Heart left ventricle (tissue), 16 donors: ENCODE data around the gene ANAPC2. TPM values are rescaled to one million over a fixed set of nuclear protein-coding genes. Genes with fewer than 3 reads are reported as not detected.

Experiments used
- ATAC-seq, 4 donors: fragments of 200-7000 bp; cut with Tn5 transposase; one replicate each; pipeline ENCODE4 v1.9.1; 2020 to 2022; ENCODE audit warnings: moderate library complexity in 4 of 4, mild to moderate bottlenecking in 3 of 4, moderate number of reproducible peaks in 1 of 4
- DNase-seq, 5 donors: peaks; one replicate each; pipeline ENCODE4 v3.0.0-alpha.2; 2020
- H3K27ac ChIP-seq, 12 donors: fragments of 200-600 bp; sonication (generic) in 4 of 12; one replicate each; pipeline versions ENCODE4 v1.5.0 to v1.8.0; 2016 to 2022; ENCODE audit warnings: mild to moderate bottlenecking in 2 of 12
- H3K27me3 ChIP-seq, 9 donors: fragments of 200-600 bp; sonication (generic) in 2 of 9; one replicate each; pipeline versions ENCODE4 v1.5.1 to v1.8.0; 2016 to 2022; ENCODE audit warnings: mild to moderate bottlenecking in 3 of 9
- H3K36me3 ChIP-seq, 9 donors: fragments of 200-600 bp; sonication (generic) in 2 of 9; one replicate each; pipeline versions ENCODE4 v1.5.0 to v1.8.0; 2018 to 2022; ENCODE audit warnings: mild to moderate bottlenecking in 2 of 9
- H3K4me1 ChIP-seq, 12 donors: fragments of 200-600 bp; sonication (generic) in 4 of 12; one replicate each; pipeline versions ENCODE4 v1.5.0 to v1.8.0; 2016 to 2022; ENCODE audit warnings: mild to moderate bottlenecking in 3 of 12
- H3K4me3 ChIP-seq, 12 donors: fragments of 200-600 bp; sonication (generic) in 4 of 12; one replicate each; pipeline versions ENCODE4 v1.5.0 to v1.8.0; 2017 to 2022; ENCODE audit warnings: mild to moderate bottlenecking in 9 of 12, moderate library complexity in 4 of 12
- H3K9me3 ChIP-seq, 12 donors: fragments of 200-600 bp; sonication (generic) in 4 of 12; one replicate each; pipeline versions ENCODE4 v1.5.0 to v1.8.0; 2016 to 2022; ENCODE audit warnings: mild to moderate bottlenecking in 1 of 12
- POLR2A ChIP-seq, 2 donors: fragments of 450-650 bp; IDR thresholded peaks; one replicate each; pipeline ENCODE4 v1.6.1; 2017; ENCODE audit warnings: antibody characterized with exemption in 2 of 2, mild to moderate bottlenecking in 2 of 2, moderate library complexity in 2 of 2
- WGBS, 4 donors: extraction: QIAGEN DNeasy Blood & Tissue Kit in 2 of 4; methylation state at CpG; one replicate each; pipeline versions ENCODE4 v1.1.5 to v1.1.7; 2013 to 2018; 5-methylcytosine and 5-hydroxymethylcytosine counted together
- intact Hi-C, 10 donors: fragments of 100-400 bp; cut with DNase I; formaldehyde crosslinking; loops; one replicate each; pipeline versions ENCODE4 v1.11.1 to v1.14.2; 2022
- polyA plus RNA-seq, 2 donors: library from polyadenylated mRNA; stranded (reverse); fragments of 200-250 nt; gene quantifications; one replicate each; pipeline ENCODE4 v1.2.3, GENCODE V29; 2013
- total RNA-seq, 9 donors: library from RNA; depleted of rRNA in 2 of 9; stranded (reverse); fragments of >200 nt in 2 of 9; fragmentation: NEBNext Ultra II Directional in 3 of 9; extraction: Animal tissue kit (Norgen Biotek cat#: 25700) in 3 of 9; gene quantifications; one replicate each; pipeline versions ENCODE4 v1.1.0 to v1.2.4, GENCODE V29; 2016 to 2023
- TF ChIP-seq, protein P1 (sequence below), 12 donors: fragments of 200-600 bp; sonication (generic) in 4 of 12; IDR thresholded peaks; one replicate each; pipeline versions ENCODE4 v1.5.0 to v1.8.0; 2018 to 2022; ENCODE audit warnings: antibody characterized with exemption in 12 of 12, mild to moderate bottlenecking in 5 of 12
- donor health status: ischemic (EF 13 %, LVEDD 7.1; RV severe dilation, severe dysfunction).
- donor health status: healthy with polysubstance abuse.
- donor health status: DM: no; HTN: yes; CAD: no.
- donor health status: DM: no; HTN: no; CAD: no.
- donor health status: ischemic (EF 25% LVEDD 6.9; RV normal size, moderate dysfunction).
- donor health status: ischemic (EF 25% LVEDD 5.7; RV mildly dilated, moderate dysfunction).
- donor health status: healthy.
- donor health status: DM: yes; HTN: yes; CAD: no.
- donor health status: ischemic (EF 35%, LVEDD 5.7; RV mildly dilated, moderate dysfunction).
- donor health status: nonischemic (EF 11% LVEDD 7.7; RV severe dilation, severe dysfunction).
- donor health status: DM: yes; HTN: yes; CAD: no.
- donor health status: PGD.
- donor health status: ischemic (EF 29% LVEDD 5.4; RV normal size, mild dysfunction).
- donor health status: nonischemic (EF 23%, LVEDD 6.1; RV moderate dilation, normal function).

The ANAPC2 gene
- total and polyA plus RNA-seq, 11 donors = 14.3 to 35.9 (median 28.9) TPM

DNA sequence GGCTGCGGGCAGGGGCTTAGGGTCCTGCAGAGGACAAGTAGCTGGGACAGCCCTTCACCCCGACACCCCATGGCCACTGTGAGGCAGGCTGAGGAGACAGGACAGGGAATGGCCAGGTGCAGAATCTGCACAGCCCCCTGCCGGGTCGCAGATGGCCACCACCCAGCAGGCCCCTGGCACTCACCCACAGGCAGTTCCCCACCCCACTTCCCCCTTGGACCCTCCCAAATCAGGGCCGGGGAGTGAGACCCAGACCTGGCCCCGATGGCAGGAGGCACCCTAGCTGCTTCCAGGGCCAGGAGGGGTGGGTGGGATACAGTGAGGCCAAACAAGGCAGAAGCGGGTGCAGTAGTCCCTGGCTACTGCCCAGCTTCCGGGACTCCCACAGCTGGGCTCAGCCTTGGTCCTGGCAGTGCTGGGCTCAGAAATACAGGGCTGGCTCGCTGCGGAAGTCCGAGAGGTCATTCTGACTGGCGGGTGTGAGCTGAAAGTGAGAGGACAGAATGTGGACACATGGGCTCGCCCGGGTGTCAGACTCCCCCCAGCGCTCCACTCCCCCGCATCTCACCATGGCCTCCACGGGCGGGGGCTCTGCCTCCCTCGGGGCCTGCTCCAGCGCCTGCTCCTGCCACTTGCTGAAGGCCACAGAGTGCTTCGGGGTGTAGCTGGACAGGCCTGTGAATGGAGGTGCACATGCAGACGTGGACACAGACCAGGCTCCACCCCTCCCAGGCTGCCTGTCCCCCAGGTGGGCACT lies 3.5 kb upstream of the ANAPC2 start:
- peak overlapping the region in 1 of 12 donors; percentile 98 for H3K27ac ChIP-seq
- intact Hi-C loops = loop anchor here in 1 of 10 donors (5.0 kb wide), 1 partner anchor 35 kb away; the partner anchor contains the start of genes CYSRT1 and RNF224
- DNase-seq = no peak

DNA sequence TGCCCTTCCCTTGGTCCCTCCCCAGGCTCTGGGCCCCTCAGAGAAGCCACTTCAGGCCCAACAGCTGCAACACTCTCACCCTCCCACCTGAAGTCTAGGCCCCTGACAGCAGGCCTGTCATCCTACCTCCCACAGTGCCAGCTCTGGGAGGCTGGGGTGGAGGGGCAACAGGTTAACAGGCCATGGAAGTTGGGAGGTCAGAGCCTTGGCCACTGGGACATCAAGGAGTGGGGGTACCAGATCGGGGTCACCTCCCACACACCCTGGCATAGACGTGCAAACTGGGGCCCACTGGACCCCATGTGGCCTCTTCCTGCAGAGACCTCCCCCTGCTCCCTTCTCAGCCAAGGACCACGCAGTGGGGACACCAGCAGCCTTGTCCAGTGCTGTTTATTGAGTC lies 2.9 kb upstream of the ANAPC2 start:
- TF ChIP-seq POLR2A (IDR thresholded peaks at IDR 0.05) = no peak
- TF ChIP-seq, protein P1, sequence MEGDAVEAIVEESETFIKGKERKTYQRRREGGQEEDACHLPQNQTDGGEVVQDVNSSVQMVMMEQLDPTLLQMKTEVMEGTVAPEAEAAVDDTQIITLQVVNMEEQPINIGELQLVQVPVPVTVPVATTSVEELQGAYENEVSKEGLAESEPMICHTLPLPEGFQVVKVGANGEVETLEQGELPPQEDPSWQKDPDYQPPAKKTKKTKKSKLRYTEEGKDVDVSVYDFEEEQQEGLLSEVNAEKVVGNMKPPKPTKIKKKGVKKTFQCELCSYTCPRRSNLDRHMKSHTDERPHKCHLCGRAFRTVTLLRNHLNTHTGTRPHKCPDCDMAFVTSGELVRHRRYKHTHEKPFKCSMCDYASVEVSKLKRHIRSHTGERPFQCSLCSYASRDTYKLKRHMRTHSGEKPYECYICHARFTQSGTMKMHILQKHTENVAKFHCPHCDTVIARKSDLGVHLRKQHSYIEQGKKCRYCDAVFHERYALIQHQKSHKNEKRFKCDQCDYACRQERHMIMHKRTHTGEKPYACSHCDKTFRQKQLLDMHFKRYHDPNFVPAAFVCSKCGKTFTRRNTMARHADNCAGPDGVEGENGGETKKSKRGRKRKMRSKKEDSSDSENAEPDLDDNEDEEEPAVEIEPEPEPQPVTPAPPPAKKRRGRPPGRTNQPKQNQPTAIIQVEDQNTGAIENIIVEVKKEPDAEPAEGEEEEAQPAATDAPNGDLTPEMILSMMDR (IDR thresholded peaks at IDR 0.05) = no peak
- Histone ChIP-seq H3K4me3 (no peak overlapping the region), H3K36me3 (peaks cover 0 to 41% (median 25%) of the 10 kb centered on the region in 9 donors), H3K27ac (peak overlapping the region in 1 of 12 donors; percentile 98), H3K27me3 (no peaks in the 10 kb centered on the region), H3K9me3 (no peaks in the 10 kb centered on the region), H3K4me1 (peaks cover 18 to 84% (median 60%) of the 10 kb centered on the region in 12 donors)
- 67 to 84% (median 79%) methylated on average over 2 to 3 of the region's 3 CpGs for WGBS, 4 donors
- intact Hi-C loops = loop anchor here in 1 of 10 donors (5.0 kb wide), 1 partner anchor 36 kb away; the partner anchor contains the start of genes CYSRT1 and RNF224
- DNase-seq (no peak), ATAC-seq (no peak)

More for the DNA sequence above, 3.5 kb upstream of the ANAPC2 start:
- H3K9me3 ChIP-seq = no peaks in the 10 kb centered on the region
- 82 to 86% (median 84%) methylated on average over 18 to 22 of the region's 22 CpGs for WGBS, 4 donors
- no peak for TF ChIP-seq POLR2A (IDR thresholded peaks at IDR 0.05)
- no peak overlapping the region for H3K4me3 ChIP-seq
- peaks cover 18 to 84% (median 59%) of the 10 kb centered on the region in 12 donors for H3K4me1 ChIP-seq
- peaks cover 0 to 35% (median 24%) of the 10 kb centered on the region in 9 donors for H3K36me3 ChIP-seq
- ATAC-seq = no peak
- H3K27me3 ChIP-seq = no peaks in the 10 kb centered on the region

DNA sequence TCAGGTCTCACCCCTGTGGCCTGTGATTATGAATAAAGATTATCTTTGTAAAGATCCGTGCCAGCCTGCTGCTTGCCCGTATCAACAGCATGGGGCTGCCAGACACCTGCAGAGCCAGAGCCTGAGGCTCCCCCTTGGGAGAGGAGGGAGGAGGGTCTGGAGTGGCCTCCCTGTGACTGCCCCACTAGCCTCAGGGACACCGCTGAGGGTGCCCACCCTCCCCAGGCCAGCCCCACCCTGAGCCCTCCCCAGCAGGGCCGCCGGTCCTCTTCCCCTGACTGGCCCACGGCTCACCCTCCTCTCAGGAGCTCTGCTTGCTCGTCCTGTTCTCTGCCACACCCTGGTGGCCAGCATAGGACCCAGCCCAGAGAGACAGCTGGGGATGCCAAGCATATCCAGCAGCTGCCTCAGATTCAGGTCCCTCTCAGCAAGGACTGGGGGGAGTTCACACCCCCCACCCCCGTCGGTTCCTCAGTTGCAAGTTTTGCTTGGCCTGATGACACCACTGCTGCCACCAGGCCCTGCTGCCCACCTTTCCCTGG lies 2.0 kb upstream of the ANAPC2 start:
- ATAC-seq (no peak), DNase-seq (no peak)
- Histone ChIP-seq H3K4me3 (peak overlapping the region in 2 of 12 donors; percentile 83 to 92), H3K9me3 (no peaks in the 10 kb centered on the region), H3K36me3 (peaks cover 0 to 50% (median 32%) of the 10 kb centered on the region in 9 donors), H3K27me3 (no peaks in the 10 kb centered on the region), H3K4me1 (peaks cover 18 to 84% (median 56%) of the 10 kb centered on the region in 12 donors), H3K27ac (peak overlapping the region in 8 of 12 donors; percentile 13 to 99 (median 98))
- intact Hi-C loops = loop anchor here in 1 of 10 donors (5.0 kb wide), 1 partner anchor 37 kb away; the partner anchor contains the start of genes CYSRT1 and RNF224
- WGBS, 4 donors = 68 to 96% (median 70%) methylated on average over 2 to 9 of the region's 9 CpGs
- no peak for TF ChIP-seq POLR2A (IDR thresholded peaks at IDR 0.05)
- TF ChIP-seq, protein P1 (IDR thresholded peaks at IDR 0.05) = no peak

DNA sequence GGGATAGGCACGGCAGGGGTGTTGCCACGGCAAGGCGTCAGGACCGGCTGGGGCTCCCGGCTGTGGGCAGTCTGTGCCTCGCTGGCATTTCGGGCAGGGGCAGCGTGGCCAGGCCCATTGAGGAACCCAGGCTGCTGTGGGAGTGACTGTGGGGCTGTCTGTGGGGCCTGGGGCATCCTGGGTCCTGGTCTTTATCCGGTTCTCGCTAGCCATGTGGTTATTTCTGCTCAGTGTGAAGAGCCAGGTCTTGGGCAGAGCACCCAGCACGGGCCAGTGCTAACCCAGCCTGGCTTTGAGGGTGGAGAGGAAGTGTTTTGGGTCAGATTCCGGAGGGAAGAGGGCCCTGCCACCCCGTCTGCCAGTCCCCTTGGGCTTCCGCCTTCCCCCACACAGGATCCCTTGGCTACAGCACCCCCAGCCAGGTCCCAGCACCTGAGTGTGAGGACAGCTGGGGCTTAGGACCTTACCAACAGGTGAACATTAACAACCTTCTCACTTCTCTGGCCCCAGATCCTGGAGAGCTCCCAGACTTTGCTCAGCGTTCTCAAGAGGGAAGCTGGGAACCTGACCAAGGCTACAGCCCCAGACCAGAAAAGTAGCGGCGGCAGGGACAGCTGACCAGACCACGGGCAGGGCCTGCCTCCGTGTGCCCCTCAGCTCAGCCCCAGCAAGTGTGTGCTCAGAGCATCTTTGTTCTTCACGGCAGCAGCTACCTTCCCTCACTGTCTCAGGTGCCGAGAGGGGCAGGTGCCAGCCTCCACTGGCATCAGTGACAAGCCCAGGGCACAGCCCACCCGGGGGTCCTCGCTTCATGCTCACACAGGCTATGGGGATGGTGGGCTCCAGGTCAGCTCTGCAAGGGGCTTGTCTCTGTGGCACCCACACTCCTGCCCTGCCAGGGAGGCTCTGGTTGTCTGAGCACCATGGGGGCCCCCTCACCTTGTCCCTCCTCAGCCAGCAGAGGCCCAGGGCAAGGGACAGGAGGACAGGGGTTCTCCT lies 1.2 kb upstream of the ANAPC2 start:
- DNase-seq (no peak), ATAC-seq (peak in 1 of 4 donors; percentile 6)
- no peaks in the 10 kb centered on the region for H3K27me3 ChIP-seq
- H3K4me3 ChIP-seq = peak overlapping the region; percentile 68 to 100 (median 90)
- intact Hi-C loops = loop anchor here (5.0 to 10.0 kb wide), 5 partner anchors 33 to 75 kb away; partner anchors contain the start of genes CYSRT1 (in 5 of the 10), RNF224 (in 5 of the 10), RNF208 (in 2 of the 10) and DPP7 (in 1 of the 10)
- H3K4me1 ChIP-seq = peaks cover 18 to 84% (median 48%) of the 10 kb centered on the region in 12 donors
- peak overlapping the region; percentile 92 to 99 (median 99) for H3K27ac ChIP-seq
- WGBS, 4 donors = 16 to 35% (median 24%) methylated on average over 17 to 23 of the region's 23 CpGs
- H3K36me3 ChIP-seq = peaks cover 0 to 57% (median 33%) of the 10 kb centered on the region in 9 donors
- H3K9me3 ChIP-seq = no peaks in the 10 kb centered on the region
- TF ChIP-seq, protein P1 (IDR thresholded peaks at IDR 0.05) = no peak
- no peak for TF ChIP-seq POLR2A (IDR thresholded peaks at IDR 0.05)
